Left lobe of liver (tissue), 2 donors: Measurements from ENCODE around the gene KCNT1. TPM values are rescaled to one million over a fixed set of nuclear protein-coding genes. Genes with fewer than 3 reads are reported as not detected.

Experiments
- ATAC-seq: fragments of 200-7000 bp; cut with Tn5 transposase; one replicate; pipeline ENCODE4 v1.9.1; 2020; ENCODE audit warnings: mild to moderate bottlenecking, moderate library complexity
- DNase-seq: peaks from one replicate; pipeline ENCODE4 v3.0.0-alpha.2; 2020; ENCODE audit warnings: low spot score
- total RNA-seq: library from RNA; stranded (reverse); gene quantifications from one replicate; pipeline ENCODE4 v1.2.1, GENCODE V29; 2021
- donor health status: DM: no; HTN: no; CAD: no; lungs with moderate emphysema.
- donor health status: DM: no; HTN: yes; CAD: no.

Gene KCNT1
- total RNA-seq, 1 donor from 2014 or later, result not detected

DNA sequence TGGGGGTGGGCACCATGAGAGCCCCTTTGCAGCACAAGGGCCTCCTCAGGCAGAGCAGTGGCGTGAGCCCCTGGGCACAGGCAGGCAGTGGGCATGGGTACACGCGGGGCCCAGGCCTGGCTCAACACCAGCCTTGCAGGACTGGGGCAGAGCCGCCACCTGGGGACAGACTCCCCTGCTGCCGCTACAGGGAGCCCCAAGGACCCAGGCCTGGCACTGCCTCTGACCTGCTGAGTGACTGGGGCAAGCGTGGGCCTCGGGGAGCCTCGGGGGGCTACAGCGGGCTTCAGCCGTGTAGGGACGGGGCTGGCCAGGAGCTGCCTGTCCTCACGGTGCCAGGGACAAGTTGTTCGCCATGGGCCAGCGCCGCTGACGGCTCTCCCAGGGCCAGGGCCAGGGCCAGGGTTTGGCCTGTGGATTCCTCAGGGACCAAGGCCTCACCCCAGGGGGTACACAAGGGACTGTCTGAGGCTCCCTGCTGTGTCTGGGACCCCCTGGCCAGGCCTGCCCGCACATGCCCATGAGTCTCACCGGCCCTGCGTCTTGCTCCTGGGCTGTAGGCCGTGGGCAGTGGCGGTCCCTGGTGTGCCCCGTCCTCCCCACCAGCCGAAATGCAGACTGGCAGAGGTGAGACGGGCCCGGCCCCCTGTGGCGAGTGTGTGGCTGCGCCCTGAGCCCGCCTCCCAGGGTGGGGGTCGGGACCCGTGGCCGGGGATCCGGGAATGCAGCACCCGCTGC, 42.5 kb downstream of the KCNT1 start:
- ATAC-seq, result no peak
- DNase-seq, result no peak

- no peak for ATAC-seq
- no peak for DNase-seq
These were observed 43.2 kb downstream of the KCNT1 start for GRCh38 chr9:135745189-135745588.

- no peak for DNase-seq
- no peak for ATAC-seq
These were observed 43.8 kb downstream of the KCNT1 start for GRCh38 chr9:135745686-135746324.

- no peak for DNase-seq
- ATAC-seq, result no peak
These were observed 44.6 kb downstream of the KCNT1 start for GRCh38 chr9:135746565-135746964.

GRCh38 chr9:135747311-135747710, 45.3 kb downstream of the KCNT1 start:
- no peak for ATAC-seq
- no peak for DNase-seq

DNA sequence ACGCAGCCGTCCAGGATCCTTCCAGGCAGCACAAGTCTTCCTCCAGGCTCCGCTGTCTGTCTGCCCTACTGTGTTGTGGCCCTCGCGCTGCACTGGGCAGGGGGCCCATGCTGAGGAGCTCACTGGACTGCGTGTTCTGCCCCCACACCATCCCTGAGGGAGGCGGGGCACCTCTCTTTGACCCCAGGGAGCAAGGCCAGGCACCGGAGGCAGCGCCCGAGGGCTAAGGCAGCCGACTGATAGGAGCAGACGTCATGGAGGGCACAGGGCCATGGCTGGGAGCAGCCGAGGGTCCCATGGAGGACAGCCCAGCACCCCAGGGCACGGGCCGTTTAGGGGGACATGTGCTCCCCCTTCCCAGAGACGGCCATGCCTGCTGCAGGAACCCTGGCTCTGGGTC, 46.7 kb downstream of the KCNT1 start:
- DNase-seq, result no peak
- no peak for ATAC-seq

- no peak for ATAC-seq
- no peak for DNase-seq
These were observed 47.4 kb downstream of the KCNT1 start for GRCh38 chr9:135749171-135750045.

DNA sequence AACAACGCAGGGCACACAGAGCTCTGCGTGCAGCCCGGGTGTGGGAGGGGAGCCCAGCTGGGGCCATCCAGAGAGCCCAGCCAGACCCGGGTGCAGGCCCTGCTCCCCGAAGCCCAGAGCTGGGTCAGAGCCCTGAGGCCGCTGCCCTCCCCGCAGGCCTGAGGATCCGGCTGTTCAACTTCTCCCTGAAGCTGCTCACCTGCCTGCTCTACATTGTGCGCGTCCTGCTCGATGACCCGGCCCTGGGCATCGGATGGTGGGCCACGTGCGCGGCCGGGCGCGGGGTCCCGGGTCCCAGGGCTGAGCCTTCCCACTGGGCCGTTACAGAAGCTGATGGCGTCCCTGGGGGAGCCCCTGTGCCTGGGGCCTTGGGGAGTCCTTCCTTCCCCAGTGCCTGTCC, 48.8 kb downstream of the KCNT1 start:
- DNase-seq (no peak), ATAC-seq (no peak)

DNA sequence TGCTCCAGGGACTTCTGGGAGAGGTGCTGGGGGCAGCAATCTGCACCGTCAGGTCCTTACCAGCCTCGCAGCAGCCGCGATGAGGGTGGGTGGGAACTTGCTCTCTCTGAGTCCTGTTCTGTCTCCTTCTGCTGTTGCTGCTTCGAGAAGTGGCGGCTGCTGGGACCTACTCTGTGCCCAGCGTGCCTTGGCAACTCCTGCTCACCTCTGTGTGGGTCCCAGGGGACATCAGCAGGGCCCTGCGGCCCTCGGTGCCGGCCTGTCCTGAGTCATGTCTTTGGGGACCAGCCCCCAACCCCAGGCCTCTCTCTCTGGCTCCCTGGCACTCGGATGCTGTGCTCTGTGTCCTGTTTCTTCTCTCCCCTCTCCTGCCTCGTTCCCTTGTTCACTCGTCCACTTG, 49.5 kb downstream of the KCNT1 start:
- ATAC-seq (no peak), DNase-seq (no peak)

DNA sequence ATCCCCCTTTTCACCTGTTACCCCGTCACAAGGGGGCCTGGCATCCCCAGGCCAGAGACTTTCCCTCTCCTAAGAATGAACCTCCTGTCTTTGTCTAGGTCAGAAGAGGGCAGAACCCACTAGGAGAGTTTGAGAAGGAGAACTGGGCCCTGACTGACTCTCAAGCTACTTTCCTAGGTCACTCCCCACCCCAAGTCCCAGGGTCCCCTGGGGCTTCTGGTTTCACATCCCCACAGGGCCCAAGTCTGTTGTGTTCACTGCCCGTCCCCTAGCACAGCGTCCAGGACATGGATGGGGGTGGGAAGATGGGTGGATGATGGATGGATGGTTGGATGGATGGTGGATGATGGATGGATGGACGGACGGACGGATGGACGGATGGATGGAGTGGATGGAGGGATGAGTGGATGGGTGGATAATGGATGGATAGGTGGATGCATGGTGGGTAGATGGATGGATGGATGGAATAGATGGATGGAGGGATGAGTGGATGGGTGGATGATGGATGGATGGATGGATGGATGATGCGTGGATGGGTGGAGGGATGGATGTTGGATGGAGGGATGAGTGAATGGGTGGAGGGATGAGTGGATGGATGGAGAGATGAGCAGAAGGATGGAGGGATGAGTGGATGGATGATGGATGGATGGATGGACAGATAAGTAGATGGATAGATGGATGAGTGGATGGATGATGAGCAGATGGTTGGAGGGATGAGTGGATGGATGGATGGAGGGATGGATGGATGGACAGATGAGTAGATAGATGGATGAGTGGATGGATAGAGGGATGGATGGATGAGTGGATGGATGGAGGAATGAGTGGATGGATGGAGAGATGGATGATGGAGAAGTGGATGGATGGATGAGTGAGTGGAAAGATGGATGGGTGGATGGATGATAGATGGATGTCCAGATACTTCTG, 50.6 kb downstream of the KCNT1 start:
- no peak for DNase-seq
- ATAC-seq, result no peak

- ATAC-seq (no peak), DNase-seq (no peak)
These were observed 51.6 kb downstream of the KCNT1 start for GRCh38 chr9:135753391-135754105.

GRCh38 chr9:135756576-135756975, 54.6 kb downstream of the KCNT1 start:
- ATAC-seq (no peak), DNase-seq (no peak)

DNA sequence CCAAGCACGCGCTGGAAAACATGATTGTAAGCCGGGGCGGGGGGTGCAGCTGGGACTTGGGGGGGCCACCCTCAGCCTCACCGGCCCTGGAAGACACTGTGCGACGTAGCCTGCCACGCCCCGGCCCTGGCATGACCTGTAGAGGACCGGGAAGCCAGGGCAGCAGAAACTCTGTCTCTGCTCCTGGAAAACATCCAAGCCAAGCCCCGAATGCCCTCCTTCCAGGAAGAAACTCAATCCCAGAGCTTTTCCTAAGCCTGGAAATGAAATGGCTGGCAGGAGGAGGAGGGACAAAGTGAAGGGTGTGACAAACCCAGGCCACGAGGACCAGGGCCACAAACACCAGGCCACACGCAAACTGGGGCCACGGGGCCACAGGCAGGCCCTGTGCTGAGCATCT, 55.4 kb downstream of the KCNT1 start:
- ATAC-seq, result no peak

DNA sequence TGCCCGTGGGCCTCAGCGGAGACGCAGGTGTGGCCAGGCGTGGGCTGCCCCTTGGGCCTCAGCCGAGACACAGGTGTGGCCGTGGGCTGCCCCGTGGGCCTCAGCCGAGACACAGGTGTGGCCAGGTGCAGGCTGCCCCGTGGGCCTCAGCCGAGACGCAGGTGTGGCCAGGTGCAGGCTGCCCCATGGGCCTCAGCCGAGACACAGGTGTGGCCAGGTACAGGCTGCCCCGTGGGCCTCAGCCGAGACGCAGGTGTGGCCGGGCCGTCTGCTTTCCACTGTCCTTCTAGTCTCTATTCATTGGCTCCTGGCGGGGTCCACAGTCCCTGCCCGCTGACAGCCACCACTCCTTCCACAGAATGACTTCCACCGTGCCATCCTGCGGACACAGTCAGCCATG, 56.1 kb downstream of the KCNT1 start:
- DNase-seq (no peak), ATAC-seq (no peak)

More for the DNA sequence above, 55.4 kb downstream of the KCNT1 start:
- no peak for DNase-seq

- ATAC-seq, result no peak
- DNase-seq, result no peak
These were observed 56.9 kb downstream of the KCNT1 start for GRCh38 chr9:135758870-135759269.

- ATAC-seq, result no peak
These were observed 57.8 kb downstream of the KCNT1 start for GRCh38 chr9:135759676-135760300.

DNA sequence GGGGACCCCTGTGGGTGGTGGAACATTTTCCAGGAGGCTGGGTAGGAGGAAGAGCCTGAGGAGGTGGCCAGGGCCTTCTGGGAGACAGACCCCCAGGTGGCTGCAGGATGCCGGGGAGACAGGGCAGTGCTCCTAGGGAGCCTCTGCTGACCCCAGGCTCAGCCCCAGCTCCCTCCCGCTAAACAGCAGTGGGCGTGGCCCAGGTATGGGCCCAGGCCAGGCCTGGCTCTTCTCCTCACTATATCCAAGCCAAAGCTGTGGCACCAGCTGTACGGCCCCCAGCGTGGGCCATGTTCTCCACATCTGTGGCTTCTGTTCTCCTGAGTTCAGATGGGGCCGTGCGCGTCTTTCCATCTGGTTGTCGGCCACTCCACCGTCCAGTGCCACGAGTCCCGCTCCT, 58.5 kb downstream of the KCNT1 start:
- DNase-seq (no peak), ATAC-seq (no peak)

More at GRCh38 chr9:135759676-135760300, 57.8 kb downstream of the KCNT1 start:
- DNase-seq, result no peak

GRCh38 chr9:135761150-135761844, 59.3 kb downstream of the KCNT1 start:
- no peak for ATAC-seq
- DNase-seq, result no peak

DNA sequence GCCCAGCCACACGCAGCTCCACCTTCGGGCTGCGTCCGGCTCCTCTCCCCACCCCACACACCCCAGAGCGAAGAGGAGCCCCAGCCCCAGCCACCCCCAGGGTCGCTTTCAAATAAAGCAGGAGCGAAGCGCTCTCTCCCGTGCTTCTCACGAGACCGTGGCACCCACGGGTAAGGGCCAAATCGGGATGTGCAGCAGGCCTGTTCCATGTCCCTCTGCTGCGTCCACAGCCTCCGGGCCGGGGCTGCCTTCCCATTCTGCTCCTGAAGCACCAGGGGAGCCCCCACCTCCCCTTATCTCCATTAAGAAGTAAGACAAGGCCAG, 59.8 kb downstream of the KCNT1 start:
- DNase-seq (no peak), ATAC-seq (no peak)
